Measurements from ENCODE around the gene PLAGL2.
"Not testable (repeated sequence)": the region's sequence is repeated elsewhere in the genome, so short reads cannot be mapped to it uniquely, and the experiment has no call there.

PLAGL2 gene

DNA sequence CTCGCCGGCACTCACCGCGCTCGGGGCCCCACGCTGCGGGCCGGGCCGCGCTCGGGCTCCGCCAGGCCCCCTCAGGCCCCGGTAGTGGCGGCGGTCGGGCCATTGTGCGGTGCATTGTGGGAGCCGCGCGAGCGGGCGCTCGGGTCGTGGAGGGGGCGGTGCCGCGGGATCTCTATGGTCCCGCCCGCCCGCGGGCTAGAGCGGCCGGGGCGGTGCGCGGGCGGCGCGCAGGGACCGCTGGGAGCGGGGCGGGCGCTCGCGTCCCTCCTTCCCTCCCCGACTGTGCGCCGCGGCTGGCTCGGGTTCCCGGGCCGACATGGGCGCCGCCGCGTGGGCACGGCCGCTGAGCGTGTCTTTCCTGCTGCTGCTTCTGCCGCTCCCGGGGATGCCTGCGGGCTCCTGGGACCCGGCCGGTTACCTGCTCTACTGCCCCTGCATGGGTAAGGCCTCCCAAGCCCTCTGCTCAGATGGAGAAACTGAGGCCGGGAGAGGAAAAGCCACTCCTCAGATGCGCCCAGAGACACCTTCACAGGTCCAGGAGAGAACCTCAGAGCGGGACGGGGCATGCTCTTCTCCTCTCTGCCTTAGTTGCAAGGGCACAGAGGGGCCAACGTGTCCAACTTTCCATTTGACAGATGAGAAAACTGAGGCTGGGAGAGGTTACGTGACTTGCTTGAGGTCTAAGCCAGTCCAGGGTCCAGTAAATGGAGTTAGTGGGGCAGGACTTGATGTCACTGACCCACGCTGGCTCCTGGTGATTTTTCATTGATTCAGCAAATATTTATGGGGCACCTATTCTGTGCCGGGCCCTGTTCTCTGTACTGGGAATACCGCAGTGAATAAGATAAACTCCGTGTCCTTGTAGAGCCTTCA lies at the start of gene PLAGL2, which contains the start of gene POFUT1:
Gene PLAGL2, minus strand, starts transcription at position 118 of the 873 bp plus-strand sequence. CDS start 5,565 bp downstream, outside the sequence.
Gene POFUT1, plus strand, starts transcription at position 255 of the 873 bp plus-strand sequence. Its CDS starts 62 bp downstream, at position 317.
- peak; percentile 93 for DNase-seq

DNA sequence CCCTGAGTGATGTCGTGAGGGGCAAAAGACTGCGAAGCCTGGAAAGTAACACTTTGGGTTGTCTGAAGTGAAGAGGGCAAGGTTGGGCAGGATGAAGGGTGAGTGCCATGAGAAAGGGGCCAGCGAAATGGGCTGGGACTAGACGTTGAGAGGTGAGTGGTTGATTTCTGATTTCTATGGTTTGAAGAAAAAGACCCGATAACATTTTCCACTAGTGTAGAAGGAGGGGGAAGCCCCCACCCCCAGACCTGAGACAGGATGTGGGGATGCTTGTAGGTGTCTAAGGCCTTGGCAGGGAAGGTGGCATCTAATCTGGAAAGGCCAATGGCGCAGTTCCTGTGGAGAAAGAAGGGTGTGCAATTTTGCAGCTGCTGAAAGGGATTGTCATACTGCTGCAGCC lies 44.6 kb upstream of the PLAGL2 start:
- peak; percentile 81 for DNase-seq

- no peak for DNase-seq
Measured at GRCh38 chr20:32251470-32251869, 43.9 kb upstream of the PLAGL2 start.

DNA sequence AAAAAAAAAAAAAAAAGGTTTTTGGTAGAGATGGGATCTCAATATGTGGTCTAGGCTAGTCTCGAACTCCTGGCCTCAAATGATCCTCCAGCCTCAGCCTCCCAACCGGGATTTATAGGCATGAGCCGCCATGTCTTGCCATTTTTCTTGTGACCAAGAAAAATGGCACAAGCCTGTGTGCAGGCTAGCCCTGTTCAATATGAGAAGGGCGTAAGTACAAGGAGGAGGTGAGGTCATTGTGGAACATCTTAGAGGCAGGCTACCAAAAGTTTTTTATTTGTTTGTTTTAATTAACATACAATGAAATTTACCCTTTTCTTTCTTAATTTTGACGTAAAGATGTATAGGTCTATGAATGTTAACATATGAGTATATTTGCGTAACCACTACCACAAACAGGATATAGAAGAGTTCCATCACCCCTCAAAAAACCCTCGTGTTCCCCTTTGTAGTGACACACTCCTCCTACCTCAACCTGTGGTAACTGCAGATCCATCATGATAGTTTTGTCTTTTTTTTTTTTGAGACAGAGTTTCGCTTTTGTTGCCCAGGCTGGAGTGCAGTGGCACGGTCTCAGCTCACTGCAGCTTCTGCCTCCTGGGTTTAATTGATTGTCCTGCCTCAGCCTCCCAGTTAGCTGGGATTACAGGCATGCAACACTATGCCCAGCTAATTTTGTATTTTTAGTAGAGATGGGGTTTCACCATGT lies 41.6 kb upstream of the PLAGL2 start:
- DNase-seq = no peak

DNA sequence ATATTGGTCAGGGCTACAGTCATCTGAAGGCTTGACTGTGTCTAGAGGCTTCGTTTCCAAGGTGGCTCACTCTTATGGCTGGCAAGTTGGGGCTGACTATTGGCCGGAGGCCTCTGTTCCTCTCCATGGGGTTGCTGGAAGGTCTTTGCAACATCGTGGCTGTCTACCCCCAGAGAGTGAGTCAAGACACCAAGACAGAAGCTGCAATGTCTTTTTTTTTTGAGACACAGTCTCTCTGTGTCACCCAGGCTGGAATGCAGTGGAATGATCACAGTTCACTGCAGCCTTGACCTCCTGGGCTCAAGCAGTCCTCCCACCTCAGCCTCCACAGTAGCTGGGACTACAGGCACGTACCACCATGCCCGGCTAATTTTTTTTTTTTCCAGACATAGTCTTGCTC lies 40.5 kb upstream of the PLAGL2 start:
- no peak for DNase-seq

DNA sequence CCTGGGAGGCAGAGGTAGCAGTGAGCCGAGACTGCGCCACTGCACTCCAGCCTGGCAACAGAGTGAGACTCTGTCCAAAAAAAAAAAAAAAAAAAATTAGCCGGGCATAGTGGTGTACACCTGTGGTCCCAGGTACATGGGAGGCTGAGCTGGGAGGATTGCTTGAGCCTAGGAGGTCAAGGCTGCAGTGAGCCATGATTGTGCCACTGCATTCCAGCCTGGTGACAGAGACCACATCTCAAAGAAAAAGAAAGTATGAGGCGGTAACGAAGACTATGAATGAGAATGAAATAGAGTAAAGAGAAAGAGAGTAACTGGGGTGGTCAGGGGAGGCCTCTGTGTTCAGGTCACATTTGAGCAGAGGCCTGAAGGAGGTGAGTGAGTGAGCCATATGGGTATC lies 38.7 kb upstream of the PLAGL2 start:
- DNase-seq = not testable (repeated sequence)

DNA sequence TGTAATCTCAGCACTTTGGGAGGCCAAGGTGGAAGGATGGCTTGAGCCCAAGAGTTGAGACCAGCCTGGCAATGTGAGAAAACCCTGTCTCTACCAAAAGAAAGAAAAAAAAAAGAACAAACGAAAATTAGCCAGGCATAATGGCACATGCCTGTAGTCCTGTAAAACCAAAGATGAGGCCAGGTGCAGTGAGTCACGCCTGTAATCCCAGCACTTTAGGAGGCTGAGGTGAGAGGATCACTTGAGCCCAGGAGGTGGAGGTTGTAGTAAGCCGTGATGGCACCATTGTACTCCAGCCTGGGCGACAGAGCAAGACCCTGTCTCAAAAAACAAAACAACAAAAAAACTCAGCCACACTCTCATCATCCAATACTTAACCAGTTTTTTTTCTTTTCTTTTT lies 37.4 kb upstream of the PLAGL2 start:
- no peak for DNase-seq

GRCh38 chr20:32244150-32244823 lies 36.7 kb upstream of the PLAGL2 start:
- DNase-seq = no peak

GRCh38 chr20:32241807-32242206 lies 34.3 kb upstream of the PLAGL2 start:
- DNase-seq = no peak

DNA sequence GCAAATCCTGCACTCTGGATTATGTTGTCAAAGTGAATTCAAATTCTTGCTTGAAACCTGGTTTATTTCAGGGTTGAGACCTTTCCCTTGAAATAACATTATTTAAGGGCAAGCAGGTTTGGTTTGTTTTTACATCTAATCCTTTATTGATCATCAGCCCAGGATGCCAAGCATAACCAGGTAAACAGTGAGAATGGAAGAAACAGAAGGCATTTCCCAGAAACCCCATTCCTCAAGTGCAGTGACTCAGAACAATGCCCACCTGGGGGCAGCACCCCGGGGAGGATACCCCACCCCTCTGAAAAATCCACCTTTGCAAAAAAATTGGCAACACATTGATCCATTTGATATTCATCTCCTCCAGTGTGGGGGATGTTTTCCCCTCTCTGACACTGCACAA lies 32.7 kb upstream of the PLAGL2 start:
- no peak for DNase-seq

- no peak for DNase-seq
Measured at GRCh38 chr20:32238483-32239425, 31.2 kb upstream of the PLAGL2 start.

DNA sequence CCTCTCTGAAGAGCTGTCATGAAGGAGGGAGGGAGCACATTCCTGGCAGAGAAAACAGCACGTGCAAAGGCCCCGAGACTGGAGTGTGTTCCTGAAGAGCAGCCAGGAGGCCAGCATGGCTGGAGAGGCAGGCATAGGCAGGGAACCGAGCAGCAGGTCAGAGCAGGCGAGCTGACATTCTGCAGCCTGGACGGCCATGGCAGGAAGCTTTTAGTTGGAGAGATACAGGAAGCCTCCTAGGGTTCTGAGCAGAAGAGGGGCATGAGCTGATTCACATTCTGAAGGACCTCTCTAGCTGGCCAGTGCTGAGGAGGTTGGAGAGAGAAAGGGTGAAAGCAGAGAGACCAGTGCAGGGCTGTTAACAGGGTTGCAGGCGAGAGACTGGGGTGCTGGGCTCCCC lies 29.9 kb upstream of the PLAGL2 start:
- no peak for DNase-seq

DNA sequence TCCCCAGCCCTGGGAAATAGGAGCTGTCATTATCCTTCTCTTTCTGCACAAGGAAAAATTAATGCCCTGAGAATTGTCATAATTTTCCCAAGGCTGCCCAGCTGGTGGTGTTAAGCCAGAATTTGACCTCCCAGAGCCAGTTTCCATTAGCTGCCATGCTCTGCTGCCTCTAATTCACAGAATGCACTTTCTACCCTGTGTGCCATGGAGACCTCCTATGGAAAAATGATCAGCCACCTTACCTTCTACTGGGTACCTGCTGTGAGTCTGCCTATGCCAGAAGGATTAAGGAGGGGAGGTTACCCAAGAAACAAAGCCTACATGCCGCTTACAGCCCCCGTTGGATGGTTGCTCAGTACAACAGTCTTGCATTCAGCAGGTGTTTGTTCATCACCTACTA lies 29.3 kb upstream of the PLAGL2 start:
- no peak for DNase-seq

GRCh38 chr20:32236048-32236533 lies 28.5 kb upstream of the PLAGL2 start:
- no peak for DNase-seq

GRCh38 chr20:32235331-32236047 lies 27.9 kb upstream of the PLAGL2 start:
- DNase-seq = no peak

GRCh38 chr20:32234135-32234808 lies 26.7 kb upstream of the PLAGL2 start:
- no peak for DNase-seq

DNA sequence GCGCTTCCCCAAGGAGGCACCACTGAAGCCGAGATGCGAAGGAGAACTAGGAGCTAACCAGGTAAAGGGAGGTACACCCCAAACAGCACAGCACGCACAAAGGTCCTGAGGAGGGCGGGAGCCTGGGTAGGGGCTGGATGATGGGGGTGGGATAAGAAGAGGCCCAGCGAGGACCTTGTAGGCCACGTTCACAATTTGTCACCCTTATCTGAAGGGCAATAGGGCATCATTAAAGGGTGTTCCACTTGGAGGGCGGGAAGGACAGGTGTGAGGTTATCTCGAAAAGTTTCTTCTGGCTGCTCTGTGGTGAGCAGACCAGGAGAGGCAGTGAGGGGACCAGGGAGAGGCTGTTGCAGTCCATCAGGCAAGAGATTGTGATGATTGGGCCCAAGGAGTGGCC lies 25.7 kb upstream of the PLAGL2 start:
- no peak for DNase-seq

DNA sequence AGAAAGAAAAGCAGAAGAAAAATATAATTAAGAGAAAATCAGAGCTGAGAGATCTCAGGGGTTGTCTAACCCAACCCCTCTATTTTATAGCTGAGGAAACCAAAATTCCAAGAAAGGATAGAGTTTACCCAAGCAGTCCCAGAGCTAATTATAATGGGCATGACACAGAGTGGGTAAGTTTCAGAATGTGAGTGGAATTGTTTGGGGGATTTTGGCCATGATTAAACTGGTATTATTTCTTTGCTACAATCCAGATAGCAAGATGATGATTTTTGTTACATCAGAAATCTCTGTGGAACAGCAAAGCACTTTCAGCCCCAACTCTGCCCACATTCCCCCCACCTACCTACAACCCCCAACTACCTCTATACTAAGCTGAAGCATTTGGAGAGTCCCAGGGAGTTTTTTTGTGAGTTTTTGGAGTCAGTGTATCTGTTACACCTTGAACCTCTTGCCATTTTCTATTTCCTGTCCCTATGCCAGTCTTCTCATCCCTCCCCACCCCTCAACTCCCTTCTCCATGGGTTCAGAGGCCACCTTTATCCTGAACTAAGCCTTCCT lies 24.9 kb upstream of the PLAGL2 start:
- peak; percentile 35 for DNase-seq

- no peak for DNase-seq
Measured at GRCh38 chr20:32231847-32232246, 24.3 kb upstream of the PLAGL2 start.

- DNase-seq = no peak
Measured at GRCh38 chr20:32231245-32231644, 23.7 kb upstream of the PLAGL2 start.

GRCh38 chr20:32230707-32231106 lies 23.2 kb upstream of the PLAGL2 start:
- no peak for DNase-seq

Data from stimulated activated CD4-positive, alpha-beta T cell treated with anti-CD3 and anti-CD28 coated beads, Interleukin-4, amount 100 ng/mL, for 1 hour (primary cell).